GM12878 (cell line): ENCODE measurements around the gene ARHGAP44. TPM values are rescaled to one million over a fixed set of nuclear protein-coding genes. Genes with fewer than 3 reads are reported as not detected.

Experiments
- ATAC-seq: fragments of 200-7000 bp; cut with Tn5 transposase; 3 replicates; pipeline ENCODE4 v1.9.1; 2020; ENCODE audit warnings: mild to moderate bottlenecking, moderate library complexity
- BruUV-seq: library from RNA; stranded (reverse); fragments of 400-500 nt; replicated peaks from 2 replicates; lab custom pipeline; 2021; lab: Mats Ljungman, UMichigan
- CTCF ChIA-PET: fragments of 300-600 bp; sonication (Branson Sonifier 250); formaldehyde crosslinking; extraction: SDS; loops from one replicate; lab custom pipeline; 2021; ENCODE audit warnings: inconsistent platforms; lab: Yijun Ruan, JAX
- POLR2A ChIA-PET: fragments of 350-600 bp; formaldehyde crosslinking; extraction: SDS; loops from one replicate; lab custom pipeline; 2021; ENCODE audit warnings: inconsistent platforms; lab: Charles Lee
- RAD21 ChIA-PET: fragments of 300-600 bp; sonication (Branson Sonifier 250); formaldehyde crosslinking; loops from one replicate; lab custom pipeline; 2023; ENCODE audit warnings: antibody characterized with exemption; ENCODE audit not compliant: unreplicated experiment; lab: Charles Lee
- SMC1A ChIA-PET: fragments of 300-600 bp; sonication (Branson Sonifier 250); formaldehyde crosslinking; loops from one replicate; lab custom pipeline; 2023; ENCODE audit not compliant: unreplicated experiment, uncharacterized antibody; lab: Charles Lee
- DNase-seq: peaks from one replicate; pipeline ENCODE4 v3.0.0-alpha.2; 2011; ENCODE audit warnings: low read depth, low spot score
- FAIRE-seq: peaks from 3 replicates; lab custom pipeline; 2011; peaks lifted over from hg19 to GRCh38; lab: Jason Lieb, UNC
- H2AFZ ChIP-seq: 2 replicates; pipeline ENCODE4 v1.6.0; 2011; ENCODE audit warnings: low read depth, low read length, control low read depth; ENCODE audit not compliant: control insufficient read depth
- H3K27ac ChIP-seq: 2 replicates; pipeline ENCODE4 v1.5.1; 2011; ENCODE audit warnings: control low read depth; ENCODE audit not compliant: control insufficient read depth, insufficient read depth
- H3K27me3 ChIP-seq, 2 experiments: replicated peaks in 1 of 2; 2 replicates each; pipeline versions ENCODE4 v1.6.0 to v1.6.1; 2011; ENCODE audit warnings: low read length in 1 of 2; ENCODE audit not compliant: control insufficient read depth in 2 of 2, insufficient read depth in 2 of 2
- H3K36me3 ChIP-seq, 2 experiments: 2 replicates each; pipeline ENCODE4 v1.5.1; 2011; ENCODE audit warnings: low read length in 1 of 2; ENCODE audit not compliant: control insufficient read depth in 2 of 2, insufficient read depth in 2 of 2
- H3K4me1 ChIP-seq: 2 replicates; pipeline ENCODE4 v1.6.1; 2011; ENCODE audit warnings: mild to moderate bottlenecking, low read length, moderate library complexity, mixed read lengths; ENCODE audit not compliant: control insufficient read depth, insufficient read depth
- H3K4me2 ChIP-seq: 2 replicates; pipeline ENCODE4 v1.6.0; 2011; ENCODE audit warnings: control low read depth; ENCODE audit not compliant: control insufficient read depth, insufficient read depth
- H3K4me3 ChIP-seq: fragments of 200-600 bp; sonication (generic); 2 replicates; pipeline ENCODE4 v1.5.1; 2016
- H3K79me2 ChIP-seq: 2 replicates; pipeline ENCODE4 v1.6.0; 2011; ENCODE audit warnings: low read length; ENCODE audit not compliant: control insufficient read depth, insufficient read depth
- H3K9ac ChIP-seq: 2 replicates; pipeline ENCODE4 v1.8.0; 2011; ENCODE audit warnings: low read length, control low read depth, mixed read lengths; ENCODE audit not compliant: control insufficient read depth, insufficient read depth
- H3K9me3 ChIP-seq: replicated peaks from 3 replicates; pipeline ENCODE4 v1.5.1; 2011; ENCODE audit warnings: mild to moderate bottlenecking, low read length; ENCODE audit not compliant: control insufficient read depth, insufficient read depth
- H4K20me1 ChIP-seq: 2 replicates; pipeline ENCODE4 v1.6.0; 2011; ENCODE audit not compliant: control insufficient read depth, insufficient read depth
- IRF4 ChIP-seq: IDR thresholded peaks from 2 replicates; pipeline ENCODE4 v1.6.1; 2011; ENCODE audit warnings: low read depth, low read length
- RCOR1 ChIP-seq: conservative IDR thresholded peaks from 2 replicates; pipeline ENCODE4 v1.6.1; 2012; ENCODE audit warnings: low read depth, low read length, improper control_type of control experiment
- SMC3 ChIP-seq: IDR thresholded peaks from 2 replicates; pipeline ENCODE4 v1.6.1; 2011; ENCODE audit warnings: low read length, improper control_type of control experiment, borderline replicate concordance
- TCF12 ChIP-seq: IDR thresholded peaks from 2 replicates; pipeline ENCODE4 v1.6.1; 2011; ENCODE audit warnings: low read depth, mild to moderate bottlenecking, low read length
- ZNF207 ChIP-seq: fragments of 450-650 bp; IDR thresholded peaks from 2 replicates; pipeline ENCODE4 v1.6.1; 2014; ENCODE audit warnings: antibody characterized with exemption, mild to moderate bottlenecking, borderline replicate concordance
- ZZZ3 ChIP-seq: IDR thresholded peaks from 2 replicates; pipeline ENCODE4 v1.6.1; 2011; ENCODE audit warnings: low read depth; ENCODE audit not compliant: control insufficient read depth, insufficient read length
- WGBS: methylation state at CpG from one replicate; pipeline ENCODE4 v1.1.6; 2016; ENCODE audit warnings: low lambda C conversion rate; ENCODE audit not compliant: insufficient replicate concordance, insufficient coverage; ENCODE audit errors: missing lambda C conversion rate; 5-methylcytosine and 5-hydroxymethylcytosine counted together
- in situ Hi-C: fragments of 300-500 bp; cut with MboI; formaldehyde crosslinking; loops from 9 replicates; pipeline ENCODE4 v1.14.3; 2018; ENCODE audit warnings: mixed read lengths
- intact Hi-C: fragments of 100-400 bp; cut with micrococcal nuclease; formaldehyde crosslinking; loops from one replicate; pipeline ENCODE4 v1.14.2; 2022; ENCODE audit not compliant: unreplicated experiment
- polyA plus RNA-seq, 11 experiments: library from polyadenylated mRNA; depleted of rRNA in 4 of 11; unstranded in 6 of 11; stranded (reverse) in 5 of 11; fragments of >200 nt; fragmentation: Nextera tagmentation in 4 of 11; fragmentation: Illumina TruSeq in 1 of 11; extraction: Ambion mirVana in 4 of 11; extraction: Trizol in 1 of 11; gene quantifications; 1 replicate in 1 of 11; 2 replicates in 10 of 11; pipeline versions ENCODE4 v1.2.1 to v1.2.3, GENCODE V29; 2011 to 2016; ENCODE audit warnings: inconsistent platforms in 2 of 11, missing spikeins in 2 of 11, low read depth in 1 of 11
- total RNA-seq, 4 experiments: library from RNA; depleted of rRNA in 3 of 4; stranded (reverse); fragments of >200 nt in 3 of 4; fragmentation: Illumina TruSeq in 1 of 4; extraction: Trizol in 1 of 4; gene quantifications; 2 replicates each; pipeline versions ENCODE4 v1.2.1 to v1.2.3, GENCODE V29; 2013 to 2021
- TF ChIP-seq, protein P1 (sequence below): fragments of 450-650 bp; IDR thresholded peaks from 2 replicates; pipeline ENCODE4 v1.6.1; 2014; ENCODE audit warnings: mild to moderate bottlenecking
- TF ChIP-seq, protein P2 (sequence below): IDR thresholded peaks from 2 replicates; pipeline ENCODE4 v1.6.1; 2012; ENCODE audit warnings: mild to moderate bottlenecking, low read depth, low read length
- TF ChIP-seq, protein P3 (sequence below): IDR thresholded peaks from 2 replicates; pipeline ENCODE4 v1.6.1; 2012; ENCODE audit warnings: low read length, inconsistent platforms
- TF ChIP-seq, protein P4 (sequence below): IDR thresholded peaks from 2 replicates; pipeline ENCODE4 v1.6.1; 2011; ENCODE audit warnings: low read depth, low read length, improper control_type of control experiment, borderline replicate concordance
- TF ChIP-seq, protein P5 (sequence below): fragments of 450-650 bp; conservative IDR thresholded peaks from 2 replicates; pipeline ENCODE4 v1.6.1; 2017; ENCODE audit warnings: mild to moderate bottlenecking, moderate library complexity

Gene ARHGAP44
- total and polyA plus RNA-seq, 10 of the 15 experiments (the other 5 are each of a cell fraction or from before 2014, with no cell fraction given), result 0.11 to 1.2 (median 0.48) TPM

DNA sequence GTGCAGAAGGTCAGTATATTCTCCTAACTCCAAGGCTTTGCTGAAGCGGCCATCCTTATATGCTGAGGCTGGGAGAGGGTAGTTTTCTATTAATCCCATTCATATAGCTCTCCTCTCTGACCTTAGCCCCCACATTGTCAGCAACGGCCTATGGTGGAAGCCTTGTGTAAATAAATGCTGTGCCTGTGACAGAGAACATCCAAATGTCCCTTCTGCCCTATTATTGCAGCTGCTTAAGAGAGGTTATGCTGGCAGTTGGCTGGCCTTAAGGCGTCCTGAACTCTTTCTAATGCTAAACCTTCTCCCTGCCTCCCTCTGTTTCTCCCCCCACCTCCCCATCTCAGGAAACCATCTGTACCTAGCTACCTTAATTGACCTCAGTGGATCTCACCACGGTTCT, 53.6 kb downstream of the ARHGAP44 start:
- ChIA-PET RAD21 (no interaction called here), CTCF (no interaction called here), SMC1A (no interaction called here), POLR2A (no interaction called here)
- no TSS peak for BruUV-seq
- H3K9ac ChIP-seq, result no peak overlapping the region
- no peaks in the 10 kb centered on the region for H3K36me3 ChIP-seq
- no peak overlapping the region for H3K4me3 ChIP-seq
- no peaks in the 10 kb centered on the region for H3K79me2 ChIP-seq
- in situ Hi-C loops, result no loop called here
- no peak for FAIRE-seq
- no peaks in the 10 kb centered on the region for H3K4me1 ChIP-seq
- DNase-seq, result no peak
- no peaks in the 10 kb centered on the region for H3K27me3 ChIP-seq
- H3K9me3 ChIP-seq, result no peaks in the 10 kb centered on the region
- intact Hi-C loops, result no loop called here
- ATAC-seq, result no peak
- no peak overlapping the region for H3K4me2 ChIP-seq
- TF ChIP-seq, protein P1, sequence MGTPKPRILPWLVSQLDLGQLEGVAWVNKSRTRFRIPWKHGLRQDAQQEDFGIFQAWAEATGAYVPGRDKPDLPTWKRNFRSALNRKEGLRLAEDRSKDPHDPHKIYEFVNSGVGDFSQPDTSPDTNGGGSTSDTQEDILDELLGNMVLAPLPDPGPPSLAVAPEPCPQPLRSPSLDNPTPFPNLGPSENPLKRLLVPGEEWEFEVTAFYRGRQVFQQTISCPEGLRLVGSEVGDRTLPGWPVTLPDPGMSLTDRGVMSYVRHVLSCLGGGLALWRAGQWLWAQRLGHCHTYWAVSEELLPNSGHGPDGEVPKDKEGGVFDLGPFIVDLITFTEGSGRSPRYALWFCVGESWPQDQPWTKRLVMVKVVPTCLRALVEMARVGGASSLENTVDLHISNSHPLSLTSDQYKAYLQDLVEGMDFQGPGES, result no peak
- TF ChIP-seq RCOR1 (no peak), TCF12 (no peak), ZZZ3 (no peak), IRF4 (no peak), SMC3 (no peak), ZNF207 (no peak)
- TF ChIP-seq, protein P2, sequence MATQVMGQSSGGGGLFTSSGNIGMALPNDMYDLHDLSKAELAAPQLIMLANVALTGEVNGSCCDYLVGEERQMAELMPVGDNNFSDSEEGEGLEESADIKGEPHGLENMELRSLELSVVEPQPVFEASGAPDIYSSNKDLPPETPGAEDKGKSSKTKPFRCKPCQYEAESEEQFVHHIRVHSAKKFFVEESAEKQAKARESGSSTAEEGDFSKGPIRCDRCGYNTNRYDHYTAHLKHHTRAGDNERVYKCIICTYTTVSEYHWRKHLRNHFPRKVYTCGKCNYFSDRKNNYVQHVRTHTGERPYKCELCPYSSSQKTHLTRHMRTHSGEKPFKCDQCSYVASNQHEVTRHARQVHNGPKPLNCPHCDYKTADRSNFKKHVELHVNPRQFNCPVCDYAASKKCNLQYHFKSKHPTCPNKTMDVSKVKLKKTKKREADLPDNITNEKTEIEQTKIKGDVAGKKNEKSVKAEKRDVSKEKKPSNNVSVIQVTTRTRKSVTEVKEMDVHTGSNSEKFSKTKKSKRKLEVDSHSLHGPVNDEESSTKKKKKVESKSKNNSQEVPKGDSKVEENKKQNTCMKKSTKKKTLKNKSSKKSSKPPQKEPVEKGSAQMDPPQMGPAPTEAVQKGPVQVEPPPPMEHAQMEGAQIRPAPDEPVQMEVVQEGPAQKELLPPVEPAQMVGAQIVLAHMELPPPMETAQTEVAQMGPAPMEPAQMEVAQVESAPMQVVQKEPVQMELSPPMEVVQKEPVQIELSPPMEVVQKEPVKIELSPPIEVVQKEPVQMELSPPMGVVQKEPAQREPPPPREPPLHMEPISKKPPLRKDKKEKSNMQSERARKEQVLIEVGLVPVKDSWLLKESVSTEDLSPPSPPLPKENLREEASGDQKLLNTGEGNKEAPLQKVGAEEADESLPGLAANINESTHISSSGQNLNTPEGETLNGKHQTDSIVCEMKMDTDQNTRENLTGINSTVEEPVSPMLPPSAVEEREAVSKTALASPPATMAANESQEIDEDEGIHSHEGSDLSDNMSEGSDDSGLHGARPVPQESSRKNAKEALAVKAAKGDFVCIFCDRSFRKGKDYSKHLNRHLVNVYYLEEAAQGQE, result no peak
- TF ChIP-seq, protein P3, sequence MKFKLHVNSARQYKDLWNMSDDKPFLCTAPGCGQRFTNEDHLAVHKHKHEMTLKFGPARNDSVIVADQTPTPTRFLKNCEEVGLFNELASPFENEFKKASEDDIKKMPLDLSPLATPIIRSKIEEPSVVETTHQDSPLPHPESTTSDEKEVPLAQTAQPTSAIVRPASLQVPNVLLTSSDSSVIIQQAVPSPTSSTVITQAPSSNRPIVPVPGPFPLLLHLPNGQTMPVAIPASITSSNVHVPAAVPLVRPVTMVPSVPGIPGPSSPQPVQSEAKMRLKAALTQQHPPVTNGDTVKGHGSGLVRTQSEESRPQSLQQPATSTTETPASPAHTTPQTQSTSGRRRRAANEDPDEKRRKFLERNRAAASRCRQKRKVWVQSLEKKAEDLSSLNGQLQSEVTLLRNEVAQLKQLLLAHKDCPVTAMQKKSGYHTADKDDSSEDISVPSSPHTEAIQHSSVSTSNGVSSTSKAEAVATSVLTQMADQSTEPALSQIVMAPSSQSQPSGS, result no peak
- TF ChIP-seq, protein P4, sequence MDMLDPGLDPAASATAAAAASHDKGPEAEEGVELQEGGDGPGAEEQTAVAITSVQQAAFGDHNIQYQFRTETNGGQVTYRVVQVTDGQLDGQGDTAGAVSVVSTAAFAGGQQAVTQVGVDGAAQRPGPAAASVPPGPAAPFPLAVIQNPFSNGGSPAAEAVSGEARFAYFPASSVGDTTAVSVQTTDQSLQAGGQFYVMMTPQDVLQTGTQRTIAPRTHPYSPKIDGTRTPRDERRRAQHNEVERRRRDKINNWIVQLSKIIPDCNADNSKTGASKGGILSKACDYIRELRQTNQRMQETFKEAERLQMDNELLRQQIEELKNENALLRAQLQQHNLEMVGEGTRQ, result no peak
- TF ChIP-seq, protein P5, sequence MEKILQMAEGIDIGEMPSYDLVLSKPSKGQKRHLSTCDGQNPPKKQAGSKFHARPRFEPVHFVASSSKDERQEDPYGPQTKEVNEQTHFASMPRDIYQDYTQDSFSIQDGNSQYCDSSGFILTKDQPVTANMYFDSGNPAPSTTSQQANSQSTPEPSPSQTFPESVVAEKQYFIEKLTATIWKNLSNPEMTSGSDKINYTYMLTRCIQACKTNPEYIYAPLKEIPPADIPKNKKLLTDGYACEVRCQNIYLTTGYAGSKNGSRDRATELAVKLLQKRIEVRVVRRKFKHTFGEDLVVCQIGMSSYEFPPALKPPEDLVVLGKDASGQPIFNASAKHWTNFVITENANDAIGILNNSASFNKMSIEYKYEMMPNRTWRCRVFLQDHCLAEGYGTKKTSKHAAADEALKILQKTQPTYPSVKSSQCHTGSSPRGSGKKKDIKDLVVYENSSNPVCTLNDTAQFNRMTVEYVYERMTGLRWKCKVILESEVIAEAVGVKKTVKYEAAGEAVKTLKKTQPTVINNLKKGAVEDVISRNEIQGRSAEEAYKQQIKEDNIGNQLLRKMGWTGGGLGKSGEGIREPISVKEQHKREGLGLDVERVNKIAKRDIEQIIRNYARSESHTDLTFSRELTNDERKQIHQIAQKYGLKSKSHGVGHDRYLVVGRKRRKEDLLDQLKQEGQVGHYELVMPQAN, result no peak
- H4K20me1 ChIP-seq, result no peaks in the 10 kb centered on the region
- H2AFZ ChIP-seq, result no peak overlapping the region
- no peak overlapping the region for H3K27ac ChIP-seq
- 49% methylated on average over 4 of the region's 4 CpGs for WGBS
